Glomerular visceral epithelial cell (primary cell): Measurements from ENCODE around the gene WNT3.
"Not testable (repeated sequence)": the region's sequence is repeated elsewhere in the genome, so short reads cannot be mapped to it uniquely, and the experiment has no call there.

Experiments
- DNase-seq: peaks from one replicate; pipeline ENCODE4 v3.0.0-alpha.2; 2016; ENCODE audit errors: extremely low spot score

WNT3 gene

DNA sequence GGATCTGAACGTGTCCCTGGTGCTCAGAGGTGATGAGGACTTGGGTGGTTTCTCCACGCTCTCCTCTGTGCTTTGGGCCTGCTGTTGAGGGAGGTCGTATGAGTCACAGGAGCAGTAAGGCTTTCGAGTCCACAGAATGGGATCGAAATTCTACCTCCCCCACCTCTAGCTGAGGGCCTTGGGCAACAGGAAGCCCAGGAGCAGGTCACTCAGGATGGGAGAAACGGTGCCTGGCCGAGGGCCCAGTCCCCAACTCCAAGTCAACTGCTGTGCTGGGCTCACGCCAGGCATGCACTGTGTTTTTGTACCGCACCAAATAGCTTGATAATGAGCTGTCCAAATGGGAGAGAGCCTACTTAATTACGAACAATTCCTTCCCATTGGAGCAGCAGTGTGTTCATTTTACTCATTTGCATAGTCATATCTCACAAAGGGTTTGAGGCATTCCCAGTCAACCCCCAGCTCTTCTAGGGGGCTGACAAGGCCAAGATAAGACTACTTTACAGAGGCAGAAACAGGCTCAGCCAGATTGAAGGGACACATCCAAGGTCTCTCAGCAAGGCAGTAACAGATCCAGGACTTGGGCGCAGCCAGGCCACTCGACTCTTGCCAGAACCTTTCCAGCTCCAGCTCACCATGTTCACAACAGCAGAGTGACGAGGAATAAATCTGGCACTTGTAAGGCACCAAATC, 53.6 kb downstream of the WNT3 start:
- DNase-seq = no peak

DNA sequence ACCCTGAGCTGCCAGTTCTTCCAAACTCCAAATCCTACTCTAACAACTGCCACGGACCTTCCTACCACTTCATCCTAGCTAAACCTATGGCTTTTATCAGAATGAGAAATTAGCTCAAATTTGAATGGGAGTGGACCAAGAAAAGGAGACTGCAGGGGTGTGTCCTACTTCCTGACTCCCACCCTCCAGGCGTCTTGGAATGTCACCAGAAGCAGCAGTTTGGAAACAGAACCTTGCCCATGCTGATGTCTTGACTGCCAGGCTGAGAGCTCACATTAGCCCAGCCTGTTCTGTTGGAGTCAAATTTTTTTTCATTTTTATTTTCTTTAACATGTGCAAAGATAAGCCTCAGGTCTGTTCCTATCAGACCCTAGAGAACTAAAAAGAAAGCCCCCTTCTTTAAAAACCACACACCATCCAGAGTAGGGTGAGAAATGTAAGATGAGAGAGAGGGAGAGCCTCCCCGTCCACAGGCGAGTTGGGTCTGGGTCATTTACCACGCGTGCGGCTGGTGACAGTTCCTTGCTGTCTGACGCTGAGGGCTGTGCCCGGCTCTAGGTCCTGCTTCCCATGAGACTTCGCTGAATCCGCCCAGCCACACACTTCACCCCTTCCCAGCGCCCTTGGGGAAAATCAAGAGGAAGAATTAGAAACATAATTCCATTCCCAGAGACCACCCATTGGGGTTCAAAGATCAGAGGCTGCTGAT, 54.3 kb downstream of the WNT3 start:
- no peak for DNase-seq

DNA sequence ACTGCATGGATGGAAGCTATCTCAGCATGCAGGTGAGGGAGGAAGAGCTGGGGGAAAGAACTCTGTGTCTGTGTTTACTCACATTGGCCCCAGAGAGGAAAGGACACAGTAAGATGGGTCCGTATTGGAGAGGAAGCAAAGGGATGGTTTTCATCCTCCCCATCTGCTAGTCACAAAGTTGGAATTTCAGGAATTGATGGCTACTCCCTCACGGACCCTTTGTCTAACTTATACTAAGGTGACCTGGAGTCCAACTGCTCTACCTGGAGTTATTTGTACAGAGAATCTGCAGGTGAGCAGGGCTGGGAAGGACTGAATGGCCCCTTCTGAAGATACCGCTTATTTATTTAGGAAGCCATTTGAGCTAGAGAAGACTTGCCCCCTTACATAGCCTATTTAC, 55.1 kb downstream of the WNT3 start:
- no peak for DNase-seq

DNA sequence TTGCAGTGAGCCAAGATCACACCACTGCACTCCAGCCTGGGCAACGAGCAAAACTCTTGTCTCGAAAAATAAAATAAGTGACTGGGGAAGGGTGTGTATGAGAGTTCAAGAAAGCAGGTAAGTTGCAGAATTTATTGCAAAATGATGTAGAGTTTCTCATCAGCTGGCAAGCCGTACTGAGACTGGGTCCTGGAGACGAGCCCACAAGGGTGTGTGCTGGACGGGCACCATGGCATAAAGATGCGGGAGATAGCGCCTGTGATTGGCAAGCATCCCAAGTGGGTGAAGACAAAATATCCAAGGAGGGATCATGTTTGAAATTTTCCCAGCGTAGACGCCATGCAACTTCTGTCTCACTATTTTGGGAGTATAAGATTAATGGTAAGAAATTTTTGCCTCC, 59.4 kb downstream of the WNT3 start:
- no peak for DNase-seq

DNA sequence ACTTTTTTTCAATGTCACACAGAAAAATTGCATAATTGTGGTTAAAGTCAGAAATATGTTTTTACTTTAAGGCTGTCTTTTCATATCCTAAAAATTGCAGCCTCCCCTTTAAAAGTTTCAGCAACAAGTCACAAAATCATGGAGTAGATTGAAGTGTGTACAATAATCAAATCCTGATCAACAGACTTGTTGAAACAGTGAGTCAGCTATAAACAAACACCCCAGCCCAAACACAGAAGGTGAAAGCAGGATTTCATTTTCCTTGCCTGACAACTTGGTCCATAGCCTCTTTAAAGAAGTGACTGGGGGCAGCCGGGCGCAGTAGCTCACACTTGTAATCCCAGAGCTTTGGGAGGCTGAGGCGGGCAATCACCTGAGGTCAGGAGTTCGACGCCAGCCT, 59.9 kb downstream of the WNT3 start:
- DNase-seq = no peak

DNA sequence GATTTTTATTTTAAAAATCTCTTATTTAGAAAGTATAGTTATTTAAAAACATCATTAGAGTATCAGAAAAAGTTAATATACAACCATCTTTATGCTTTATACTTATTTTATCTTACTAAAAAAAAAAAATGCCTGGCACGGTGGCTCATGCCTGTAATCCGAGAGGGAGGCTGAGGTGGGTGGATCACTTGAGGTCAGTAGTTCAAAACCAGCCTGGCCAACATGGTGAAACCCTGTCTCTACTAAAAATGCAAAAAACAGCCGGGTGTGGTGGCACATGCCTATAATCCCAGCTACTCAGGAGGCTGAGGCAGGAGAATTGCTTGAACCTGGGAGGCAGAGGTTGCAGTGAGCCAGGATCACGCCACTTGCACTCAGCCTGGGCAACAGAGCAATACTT, 60.9 kb downstream of the WNT3 start:
- not testable (repeated sequence) for DNase-seq

DNA sequence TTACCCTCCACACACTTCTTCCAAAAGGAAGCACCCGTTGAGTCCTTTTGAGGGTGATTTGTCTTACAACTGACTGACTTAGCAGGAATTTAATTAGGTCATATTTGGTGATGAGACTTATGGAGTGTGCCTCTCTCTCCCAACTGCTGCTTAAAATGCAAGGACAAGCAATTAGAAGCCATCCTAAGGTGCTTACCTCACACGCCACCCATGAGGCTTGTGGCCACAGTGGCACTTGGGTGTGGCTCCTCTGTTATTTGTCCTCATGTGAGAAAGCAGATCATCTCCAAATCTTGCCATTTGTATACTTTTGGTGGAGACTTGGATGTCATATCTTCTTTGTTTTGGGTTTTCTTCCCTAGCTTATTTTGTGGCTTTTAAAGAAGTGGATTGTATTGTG, 61.6 kb downstream of the WNT3 start:
- DNase-seq = no peak

DNA sequence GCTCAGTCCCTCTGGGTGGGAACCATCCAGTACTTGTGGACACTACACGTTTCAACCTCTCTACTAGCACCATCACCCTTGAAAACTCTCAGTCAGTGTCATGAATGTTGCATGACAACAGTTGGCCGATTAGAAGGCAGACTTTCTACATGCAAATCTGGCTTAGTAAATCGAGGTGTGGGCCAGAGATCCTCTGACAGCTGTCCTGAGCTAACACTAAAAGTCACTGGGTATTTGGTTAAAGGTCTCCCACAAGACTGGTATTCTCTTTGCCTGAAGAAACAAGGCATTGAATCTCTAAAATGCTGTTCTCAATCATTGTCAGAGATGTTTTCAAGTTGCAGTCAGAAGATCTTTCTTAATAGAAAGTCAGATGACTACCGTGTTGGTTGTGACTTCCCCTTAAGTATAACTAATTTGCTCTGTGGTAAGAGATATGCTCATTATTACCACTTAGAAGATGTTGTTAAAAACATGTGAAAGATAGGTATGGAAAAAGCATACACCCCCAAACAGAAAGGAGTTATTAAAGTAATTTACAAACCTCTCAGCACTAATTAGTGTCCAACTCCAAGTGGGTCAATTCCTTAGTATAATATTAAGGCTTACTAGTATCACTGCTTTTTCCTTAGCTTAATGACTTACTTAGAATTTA, 62.3 kb downstream of the WNT3 start:
- no peak for DNase-seq

DNA sequence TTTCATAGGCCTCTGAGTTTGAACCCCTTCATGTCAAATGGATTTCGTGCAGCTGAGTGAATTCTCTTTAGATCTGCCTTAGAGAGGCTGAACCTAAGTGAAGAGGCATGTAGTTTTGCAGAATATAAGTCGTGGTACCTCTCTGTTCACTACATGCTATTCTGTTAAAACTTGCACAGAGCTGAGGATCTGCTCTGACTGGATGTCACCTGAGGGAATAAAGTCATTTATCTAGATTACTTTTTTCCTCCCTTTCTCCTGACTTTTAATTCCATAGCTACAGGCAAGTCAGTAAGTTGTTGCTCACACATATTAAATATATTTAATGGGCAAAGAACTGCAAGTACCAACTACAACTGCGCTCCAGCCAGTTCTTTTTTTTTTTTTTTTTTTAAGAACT, 64.7 kb downstream of the WNT3 start:
- no peak for DNase-seq

DNA sequence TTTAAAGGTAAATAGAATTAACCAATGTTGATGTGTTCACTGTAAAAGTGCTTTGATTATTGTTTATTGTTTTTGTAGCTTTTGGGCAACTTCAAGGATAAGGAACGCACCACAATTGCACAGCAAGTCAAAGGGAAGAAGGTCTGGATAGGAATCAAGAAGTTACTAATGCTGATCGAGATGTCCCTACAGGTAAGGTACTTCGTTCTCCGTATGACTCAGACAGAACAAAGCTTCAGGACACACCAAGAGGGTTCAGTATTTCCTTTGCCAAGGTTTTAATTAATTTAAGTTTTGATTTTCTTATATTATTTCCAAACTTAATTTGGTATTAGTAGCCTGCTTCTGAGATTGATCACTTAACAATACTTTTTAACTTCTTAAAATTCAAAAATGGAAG, 67.1 kb downstream of the WNT3 start:
- no peak for DNase-seq

DNA sequence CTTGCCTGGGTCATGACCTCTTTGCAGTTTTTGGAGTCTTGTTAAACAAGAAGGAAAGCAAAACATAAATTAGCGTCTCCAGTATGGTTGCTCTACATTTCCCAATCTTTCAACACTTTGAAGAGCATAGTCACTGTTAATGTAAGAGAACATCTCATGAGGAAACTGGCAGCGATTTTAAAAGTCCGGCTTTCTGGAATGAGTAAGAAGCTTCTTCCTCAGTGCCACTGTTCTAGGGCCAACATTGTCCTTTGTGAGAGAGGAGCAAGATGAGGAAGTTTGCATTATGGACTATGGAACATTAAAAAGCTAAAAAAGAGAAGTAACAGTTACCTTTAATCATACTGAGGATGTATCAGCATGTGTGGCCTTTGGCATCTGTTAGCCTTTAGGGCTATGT, 73.1 kb downstream of the WNT3 start:
- no peak for DNase-seq

DNA sequence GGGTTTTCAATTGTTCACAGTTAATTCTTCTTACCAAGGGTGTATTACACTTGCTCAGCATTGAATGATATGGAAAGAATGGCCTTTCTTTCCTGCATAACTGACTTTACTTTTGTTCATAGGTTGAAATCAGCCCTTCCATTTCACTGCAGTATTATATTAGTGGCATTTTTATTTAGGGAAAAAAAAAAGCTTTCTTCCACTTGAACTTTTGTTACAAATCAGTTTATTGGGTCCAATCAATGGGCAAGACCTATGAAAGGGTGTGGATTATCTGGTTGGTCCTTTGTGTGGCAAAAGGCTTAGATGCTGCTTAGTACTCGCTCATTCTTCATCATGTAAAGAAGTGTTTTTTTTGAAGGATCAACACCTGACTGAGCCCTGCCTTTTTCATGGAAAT, 74.1 kb downstream of the WNT3 start:
- DNase-seq = no peak

DNA sequence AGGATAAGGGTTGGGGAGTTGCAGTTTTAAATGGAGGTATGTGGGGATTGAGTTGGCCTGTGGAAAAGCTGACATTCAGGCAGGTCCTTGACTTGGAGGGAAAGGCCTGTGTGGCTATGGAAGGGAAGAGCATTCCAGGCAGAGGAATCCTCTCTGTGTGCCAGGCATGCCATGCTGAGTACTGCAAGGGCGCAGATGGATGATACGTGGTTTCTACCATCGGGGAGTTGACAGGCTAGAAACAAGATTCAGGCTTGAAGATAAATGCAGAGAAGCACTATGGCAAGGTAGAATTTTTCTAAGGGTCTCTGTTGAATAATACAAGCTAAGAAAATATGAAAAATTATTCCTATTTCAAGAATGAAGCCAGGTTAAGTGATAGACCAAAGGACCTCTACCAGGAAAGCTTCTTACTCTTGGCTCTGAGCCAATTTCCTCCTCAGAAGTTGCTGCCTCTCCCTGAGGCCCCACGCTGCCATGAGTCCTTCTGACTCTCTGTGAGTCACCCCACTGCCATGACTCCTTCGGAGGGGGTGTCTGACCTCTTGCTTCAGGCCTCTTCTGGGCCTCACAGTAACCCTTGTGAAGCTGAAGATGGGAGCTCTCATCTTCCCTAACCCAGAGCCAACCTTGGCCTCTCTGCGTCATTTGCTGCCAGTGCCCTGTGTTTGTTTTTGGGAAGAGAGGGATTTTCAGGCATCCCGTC, 75.8 kb downstream of the WNT3 start:
- peak; percentile 91 for DNase-seq

DNA sequence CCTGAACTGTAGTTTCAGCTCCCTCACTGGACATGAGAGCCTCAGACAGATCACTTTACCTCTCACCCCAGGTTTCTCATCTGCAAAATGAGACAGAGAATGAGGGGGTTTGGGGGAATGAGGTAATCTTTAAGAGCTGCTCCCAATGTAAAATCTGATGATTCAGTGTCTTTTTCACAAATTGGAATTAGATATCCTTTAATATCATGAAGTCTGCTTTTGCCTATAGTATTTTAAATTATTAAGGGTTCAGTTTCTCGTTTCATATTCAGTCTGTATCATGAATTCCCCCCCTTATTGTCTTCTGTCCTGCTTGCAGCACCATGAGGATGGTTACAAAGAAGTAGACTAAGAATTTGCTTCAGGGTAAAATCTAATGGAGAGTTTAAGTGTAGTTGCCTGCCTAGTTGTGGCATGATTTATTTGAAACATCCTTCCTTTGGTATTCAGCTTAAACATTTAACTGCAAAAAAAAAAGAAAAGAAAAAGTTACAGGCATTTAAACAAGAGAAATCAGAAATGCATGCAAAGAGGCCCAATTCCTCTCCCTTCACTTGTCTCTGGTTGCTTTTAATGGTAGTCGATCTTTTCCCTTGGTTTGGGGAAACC, 77.3 kb downstream of the WNT3 start:
- DNase-seq = no peak

DNA sequence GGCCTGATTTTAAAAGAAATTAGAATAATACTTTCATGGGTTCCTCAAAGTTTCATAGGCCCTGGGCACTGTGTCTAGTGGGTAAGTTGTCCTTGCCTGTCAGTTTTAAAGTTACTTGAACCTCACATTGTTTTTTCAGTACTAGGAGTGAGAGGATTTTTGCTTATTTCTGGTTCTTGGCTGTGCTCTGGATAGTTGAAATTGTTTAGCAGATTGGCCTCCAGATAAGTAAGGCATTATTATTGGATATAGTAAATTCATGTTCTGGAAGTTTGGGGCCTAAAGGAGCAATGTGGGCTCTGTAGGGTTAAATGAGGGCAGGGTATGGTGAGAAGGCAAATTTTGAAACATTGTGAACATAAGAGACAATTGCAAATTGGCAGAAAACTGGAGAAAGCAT, 78.5 kb downstream of the WNT3 start:
- no peak for DNase-seq

DNA sequence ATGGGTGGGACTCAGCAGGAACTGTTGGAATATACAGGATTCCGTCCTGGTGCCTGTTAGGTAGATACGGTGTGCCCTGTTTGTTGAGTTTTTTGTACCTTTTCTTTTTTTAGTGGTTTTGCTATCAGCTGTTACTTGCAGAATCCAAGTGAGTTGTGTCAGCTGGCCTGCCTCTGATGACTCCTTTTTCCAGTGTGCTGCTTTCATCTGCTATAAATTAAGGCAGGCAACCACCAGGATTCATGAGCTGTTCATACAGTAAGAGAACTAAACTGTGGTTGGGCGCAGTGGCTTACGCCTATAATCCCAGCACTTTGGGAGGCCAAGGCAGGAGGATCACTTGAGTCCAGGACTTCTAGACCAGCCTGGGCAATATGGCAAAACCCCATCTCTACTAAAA, 79.9 kb downstream of the WNT3 start:
- DNase-seq = no peak

DNA sequence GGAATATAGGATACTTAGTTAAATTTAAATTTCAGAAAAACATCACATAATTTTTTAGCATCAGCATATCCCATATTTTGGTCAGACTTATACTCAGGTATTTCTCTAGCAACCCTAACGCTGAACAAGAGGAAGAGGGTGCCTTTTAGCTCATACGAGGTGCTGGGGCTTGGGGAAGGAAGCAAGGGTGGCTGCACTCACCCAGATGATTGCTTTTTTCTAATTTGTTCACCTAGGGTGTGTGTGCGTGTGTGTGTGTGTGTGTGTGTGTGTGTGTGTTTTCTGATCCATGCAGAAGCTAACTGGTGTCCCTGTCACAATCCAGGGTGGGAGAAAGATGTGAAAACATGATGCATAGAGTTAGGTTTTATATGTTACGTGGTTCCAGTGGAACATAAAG, 81.2 kb downstream of the WNT3 start:
- no peak for DNase-seq

DNA sequence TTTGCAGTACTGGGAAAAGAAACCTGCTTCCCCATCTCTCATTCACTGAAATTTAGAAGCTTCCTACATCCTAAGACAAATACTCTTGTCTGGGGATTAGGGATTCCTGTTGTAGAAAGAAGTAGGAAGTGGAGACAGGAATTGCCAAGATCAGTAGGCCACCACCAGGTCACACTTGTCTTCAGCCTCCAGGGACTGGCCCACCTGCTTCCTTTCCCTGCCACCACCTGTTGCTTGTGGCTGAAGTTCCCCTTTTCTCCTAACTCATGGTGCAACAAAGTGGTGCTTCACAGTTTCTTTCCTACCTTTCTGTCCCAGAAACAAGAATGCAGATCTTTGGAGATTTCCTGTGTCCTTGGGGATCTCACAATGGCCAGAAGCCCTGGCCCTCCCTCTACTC, 82.4 kb downstream of the WNT3 start:
- DNase-seq = no peak

DNA sequence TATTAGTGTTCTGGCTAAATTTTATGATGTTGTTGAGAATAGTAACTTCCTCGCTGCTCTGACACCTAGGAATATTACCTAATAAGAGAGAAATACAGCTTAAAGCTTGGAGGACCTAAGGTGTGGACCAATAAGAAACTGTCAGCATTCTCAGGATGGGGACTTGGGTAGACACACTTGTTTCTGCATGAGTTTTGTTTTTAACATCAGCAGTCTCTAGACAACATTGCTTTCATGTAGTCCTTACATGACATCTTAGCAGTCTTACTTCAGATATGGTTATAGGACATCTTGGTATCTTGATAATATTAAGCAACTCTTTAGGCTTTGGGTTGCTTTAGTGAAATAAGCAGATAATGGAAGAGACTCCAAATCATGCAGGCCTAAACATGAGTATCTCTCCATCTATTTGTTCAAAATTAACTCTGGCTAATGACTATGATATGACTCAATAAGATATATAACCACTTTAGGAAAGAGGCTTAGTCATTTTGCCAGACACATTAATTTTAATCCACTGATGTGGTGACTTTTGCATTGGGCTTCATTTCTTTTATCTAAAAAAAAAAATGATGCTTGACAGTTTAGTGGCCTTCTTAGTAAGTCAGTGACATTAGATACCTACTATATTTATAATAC, 84.5 kb downstream of the WNT3 start:
- peak; percentile 13 for DNase-seq

DNA sequence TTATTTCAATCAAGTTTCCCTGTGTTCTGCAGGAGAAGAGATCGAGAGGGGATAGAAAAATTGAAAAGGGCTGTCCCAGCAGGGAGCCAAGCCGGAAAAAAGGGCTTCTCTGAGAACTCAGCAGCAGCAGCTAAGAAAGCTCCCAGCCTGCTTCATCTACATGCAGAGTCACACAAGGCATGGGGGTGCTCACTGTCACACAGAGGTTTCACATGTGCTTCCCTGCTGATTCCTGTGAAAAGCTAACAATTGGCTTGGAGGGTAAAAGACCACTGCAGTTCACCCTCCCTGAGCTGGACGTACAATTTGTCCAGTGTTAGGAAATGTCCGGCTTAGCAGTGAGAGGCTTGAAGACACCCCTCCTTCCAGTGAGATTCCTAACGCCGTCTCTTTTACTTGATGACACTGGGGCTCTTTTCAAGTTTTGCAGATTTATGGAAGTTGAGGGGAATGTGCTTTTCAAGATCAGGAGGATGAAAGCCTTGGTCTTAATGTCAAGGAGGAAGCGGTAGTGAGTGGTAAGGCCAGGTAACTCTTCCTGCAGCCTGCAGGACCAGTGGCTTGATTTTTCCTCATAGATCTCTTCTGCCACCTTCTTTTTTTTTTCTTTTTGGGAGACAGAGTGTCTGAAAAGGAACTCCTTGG, 85.6 kb downstream of the WNT3 start:
- DNase-seq = no peak

DNA sequence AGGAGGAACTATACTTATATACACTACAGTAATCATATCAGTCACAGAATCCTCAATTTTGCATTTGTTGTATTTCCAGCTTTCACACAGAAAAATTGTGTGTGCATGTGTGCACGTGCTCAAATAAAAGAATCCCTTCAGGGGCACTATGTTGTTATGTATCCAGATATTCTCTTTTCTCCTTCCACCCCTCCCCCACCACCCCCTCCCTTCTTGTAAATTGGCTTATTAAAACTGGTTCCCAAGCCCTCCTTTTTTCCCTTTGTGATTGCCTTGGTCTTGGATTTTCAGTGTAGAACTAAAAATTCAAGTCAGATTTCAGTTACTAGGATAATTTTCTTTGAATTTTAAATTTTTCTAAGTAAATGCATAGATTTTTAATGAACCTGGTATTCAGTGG, 86.3 kb downstream of the WNT3 start:
- DNase-seq = no peak
